ENCODE measurements around the gene PRKAB1. TPM values are rescaled to one million over a fixed set of nuclear protein-coding genes. Genes with fewer than 3 reads are reported as not detected.

The PRKAB1 gene, protein sequence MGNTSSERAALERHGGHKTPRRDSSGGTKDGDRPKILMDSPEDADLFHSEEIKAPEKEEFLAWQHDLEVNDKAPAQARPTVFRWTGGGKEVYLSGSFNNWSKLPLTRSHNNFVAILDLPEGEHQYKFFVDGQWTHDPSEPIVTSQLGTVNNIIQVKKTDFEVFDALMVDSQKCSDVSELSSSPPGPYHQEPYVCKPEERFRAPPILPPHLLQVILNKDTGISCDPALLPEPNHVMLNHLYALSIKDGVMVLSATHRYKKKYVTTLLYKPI
- 16.7 and 20.4 TPM in 2 replicates for total RNA-seq

DNA sequence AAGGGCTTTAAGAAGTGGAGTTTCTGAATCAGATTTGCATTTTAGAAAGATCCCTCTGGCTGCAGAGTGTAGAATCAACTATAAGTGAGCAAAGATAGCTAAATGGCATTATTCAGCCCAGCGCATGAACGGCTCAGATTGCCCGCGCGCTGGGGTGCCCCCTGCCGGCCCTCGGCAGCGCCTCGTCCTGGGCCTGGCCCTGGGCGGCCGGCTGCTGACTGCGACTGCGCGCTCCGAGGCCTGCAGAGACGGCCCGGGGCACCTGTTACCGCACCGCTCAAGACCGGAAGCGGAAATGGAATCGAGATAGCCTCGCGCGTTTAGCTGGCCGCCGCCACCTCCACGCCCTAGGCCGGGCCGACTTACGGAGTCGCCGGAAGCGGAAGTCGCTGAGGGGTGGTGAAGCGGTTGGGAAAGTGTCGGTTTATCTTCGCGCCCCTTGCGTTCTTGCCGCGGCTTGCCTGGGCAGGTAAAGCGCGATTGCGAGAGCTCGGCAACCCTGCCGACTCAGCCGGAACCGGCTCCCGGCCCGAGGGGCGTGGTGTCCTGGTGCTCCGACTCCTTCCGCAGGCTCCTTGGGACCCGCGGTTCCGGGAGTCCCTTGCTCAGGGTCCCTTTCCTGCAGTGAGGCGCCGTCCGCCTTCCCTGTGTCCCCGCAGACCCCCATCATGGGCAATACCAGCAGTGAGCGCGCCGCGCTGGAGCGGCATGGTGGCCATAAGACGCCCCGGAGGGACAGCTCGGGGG, at the start of gene PRKAB1:
PRKAB1 (plus strand) TSS at position 557 of the 747 bp plus-strand sequence; CDS start at position 669, 112 bp downstream.

Other genes with a start within 250 kb of the PRKAB1 start
- gene TMEM233, start 74.4 kb upstream of the PRKAB1 start, total RNA-seq, result 0.11 and 1.4 TPM in 2 replicates
- gene CIT, start 209.2 kb downstream of the PRKAB1 start, total RNA-seq, result 2.6 and 2.7 TPM in 2 replicates